LNCaP clone FGC (cell line): Measurements from ENCODE around the gene LRRC71.
"Not testable (repeated sequence)": the region's sequence is repeated elsewhere in the genome, so short reads cannot be mapped to it uniquely, and the experiment has no call there.

Experiments
- DNase-seq: peaks from one replicate; pipeline ENCODE4 v3.0.0-alpha.2; 2011; ENCODE audit warnings: low read depth
- H3K4me3 ChIP-seq: 2 replicates; pipeline ENCODE4 v1.5.1; 2011; ENCODE audit warnings: mild to moderate bottlenecking, low read depth, low read length, control low read depth
- TF ChIP-seq, protein P1 (sequence below): IDR thresholded peaks from 2 replicates; pipeline ENCODE4 v1.5.1; 2012; ENCODE audit warnings: mild to moderate bottlenecking; ENCODE audit not compliant: control insufficient read depth, insufficient read depth; ENCODE audit errors: extremely low read depth

Gene LRRC71

DNA sequence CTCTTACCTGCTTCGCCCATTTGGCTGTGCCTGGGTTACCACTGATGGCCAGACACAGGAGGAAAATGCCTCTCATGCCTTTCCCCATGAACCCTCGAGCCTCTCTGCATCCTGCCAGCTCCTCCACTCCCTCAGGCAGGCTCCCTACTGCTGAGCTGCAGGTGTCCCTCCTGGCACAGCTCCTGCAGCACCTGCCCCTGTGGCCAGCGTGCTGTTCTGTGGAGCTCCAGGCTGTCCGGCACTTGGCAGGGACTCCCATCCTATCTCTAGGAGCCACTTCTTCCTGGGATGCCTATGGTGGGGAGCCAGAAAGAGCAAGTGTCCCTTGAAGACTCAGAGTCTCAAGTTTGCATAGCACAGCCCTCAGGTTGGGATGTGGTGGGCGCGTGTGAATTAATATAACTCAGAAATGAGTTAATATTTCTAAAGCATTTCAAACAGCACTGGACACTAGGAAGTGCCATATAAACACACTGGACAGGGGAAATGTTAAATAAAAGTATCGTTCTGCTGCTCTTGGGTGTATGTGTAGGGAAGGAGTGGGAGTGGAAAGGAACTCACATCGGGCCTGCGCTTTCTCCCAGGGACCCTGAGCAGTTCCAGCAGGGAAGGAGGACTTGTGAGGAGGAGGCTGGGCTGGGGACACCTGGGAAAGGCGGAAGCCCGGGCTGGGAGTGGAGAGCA lies 2.7 kb downstream of the LRRC71 start:
- no peak overlapping the region for H3K4me3 ChIP-seq
- TF ChIP-seq, protein P1, sequence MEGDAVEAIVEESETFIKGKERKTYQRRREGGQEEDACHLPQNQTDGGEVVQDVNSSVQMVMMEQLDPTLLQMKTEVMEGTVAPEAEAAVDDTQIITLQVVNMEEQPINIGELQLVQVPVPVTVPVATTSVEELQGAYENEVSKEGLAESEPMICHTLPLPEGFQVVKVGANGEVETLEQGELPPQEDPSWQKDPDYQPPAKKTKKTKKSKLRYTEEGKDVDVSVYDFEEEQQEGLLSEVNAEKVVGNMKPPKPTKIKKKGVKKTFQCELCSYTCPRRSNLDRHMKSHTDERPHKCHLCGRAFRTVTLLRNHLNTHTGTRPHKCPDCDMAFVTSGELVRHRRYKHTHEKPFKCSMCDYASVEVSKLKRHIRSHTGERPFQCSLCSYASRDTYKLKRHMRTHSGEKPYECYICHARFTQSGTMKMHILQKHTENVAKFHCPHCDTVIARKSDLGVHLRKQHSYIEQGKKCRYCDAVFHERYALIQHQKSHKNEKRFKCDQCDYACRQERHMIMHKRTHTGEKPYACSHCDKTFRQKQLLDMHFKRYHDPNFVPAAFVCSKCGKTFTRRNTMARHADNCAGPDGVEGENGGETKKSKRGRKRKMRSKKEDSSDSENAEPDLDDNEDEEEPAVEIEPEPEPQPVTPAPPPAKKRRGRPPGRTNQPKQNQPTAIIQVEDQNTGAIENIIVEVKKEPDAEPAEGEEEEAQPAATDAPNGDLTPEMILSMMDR = no peak
- DNase-seq = peak; percentile 39

DNA sequence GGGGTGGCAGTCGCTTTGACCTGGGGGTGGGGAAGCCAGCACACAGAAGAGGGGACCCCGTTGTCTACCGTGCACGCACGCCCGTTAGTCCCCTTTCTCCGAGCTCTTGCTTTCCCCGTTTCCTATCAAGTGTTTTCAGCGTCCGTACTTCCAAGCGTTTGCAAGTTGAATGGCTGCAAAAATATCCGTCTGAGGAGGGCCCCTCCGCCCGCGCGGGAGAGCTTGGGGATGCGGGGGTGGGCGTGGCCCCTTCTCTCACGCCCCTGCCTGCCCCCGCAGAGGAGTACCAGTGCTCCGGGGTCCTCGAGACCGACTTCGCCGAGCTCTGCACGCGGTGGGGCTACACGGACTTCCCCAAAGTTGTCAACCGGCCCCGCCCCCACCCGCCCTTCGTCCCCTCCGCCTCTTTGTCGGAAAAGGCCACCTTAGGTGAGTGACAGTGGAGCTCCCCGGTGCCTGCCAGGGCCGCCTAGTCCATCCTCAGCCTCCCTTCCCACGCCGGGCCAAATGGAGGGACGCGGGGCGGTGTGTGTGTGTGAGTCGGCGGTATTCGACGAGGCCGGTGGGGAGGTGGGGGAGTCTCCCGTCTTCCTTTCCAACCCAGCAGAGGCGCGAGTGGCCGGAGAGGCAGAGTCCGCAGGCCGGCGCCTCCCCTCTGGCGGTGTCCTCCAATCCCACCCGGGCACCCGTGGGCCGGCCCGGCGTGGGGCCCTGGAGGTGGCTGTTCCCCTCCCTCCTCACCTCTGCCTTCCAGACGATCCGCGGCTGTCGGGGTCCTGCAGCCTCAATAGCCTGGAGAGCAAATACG lies 3.4 kb downstream of the LRRC71 start:
- DNase-seq = no peak
- TF ChIP-seq, protein P1 = no peak
- no peak overlapping the region for H3K4me3 ChIP-seq

DNA sequence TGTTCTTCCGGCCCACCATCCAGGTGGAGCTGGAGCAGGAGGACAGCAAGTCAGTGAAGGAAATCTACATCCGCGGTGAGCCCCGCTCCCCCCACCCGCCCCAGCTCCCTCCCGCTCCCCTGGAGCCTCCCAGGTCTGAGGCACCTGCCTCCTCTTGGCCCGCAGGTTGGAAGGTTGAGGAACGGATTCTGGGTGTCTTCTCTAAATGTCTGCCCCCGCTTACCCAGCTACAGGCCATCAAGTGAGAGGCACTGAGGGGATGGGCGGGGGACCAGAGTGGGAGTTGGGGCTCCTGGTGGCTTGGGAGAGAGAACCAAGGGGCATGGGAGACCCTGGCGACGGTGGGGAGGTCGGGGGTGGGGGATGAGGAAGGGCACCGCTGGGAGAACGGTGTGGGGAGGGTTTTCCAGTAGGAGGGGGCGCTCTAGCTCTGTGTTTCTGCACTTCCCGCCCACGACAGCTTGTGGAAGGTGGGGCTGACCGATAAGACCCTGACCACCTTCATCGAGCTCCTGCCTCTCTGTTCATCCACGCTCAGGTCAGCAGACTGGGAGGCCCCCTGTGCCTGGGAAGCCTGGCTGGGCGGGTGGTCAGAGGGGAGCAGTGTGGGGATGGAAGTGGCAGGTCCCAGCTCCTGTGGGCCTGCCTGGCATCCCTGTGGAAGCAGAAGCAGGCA lies 4.2 kb downstream of the LRRC71 start:
- H3K4me3 ChIP-seq = no peak overlapping the region
- TF ChIP-seq, protein P1 = no peak
- no peak for DNase-seq

DNA sequence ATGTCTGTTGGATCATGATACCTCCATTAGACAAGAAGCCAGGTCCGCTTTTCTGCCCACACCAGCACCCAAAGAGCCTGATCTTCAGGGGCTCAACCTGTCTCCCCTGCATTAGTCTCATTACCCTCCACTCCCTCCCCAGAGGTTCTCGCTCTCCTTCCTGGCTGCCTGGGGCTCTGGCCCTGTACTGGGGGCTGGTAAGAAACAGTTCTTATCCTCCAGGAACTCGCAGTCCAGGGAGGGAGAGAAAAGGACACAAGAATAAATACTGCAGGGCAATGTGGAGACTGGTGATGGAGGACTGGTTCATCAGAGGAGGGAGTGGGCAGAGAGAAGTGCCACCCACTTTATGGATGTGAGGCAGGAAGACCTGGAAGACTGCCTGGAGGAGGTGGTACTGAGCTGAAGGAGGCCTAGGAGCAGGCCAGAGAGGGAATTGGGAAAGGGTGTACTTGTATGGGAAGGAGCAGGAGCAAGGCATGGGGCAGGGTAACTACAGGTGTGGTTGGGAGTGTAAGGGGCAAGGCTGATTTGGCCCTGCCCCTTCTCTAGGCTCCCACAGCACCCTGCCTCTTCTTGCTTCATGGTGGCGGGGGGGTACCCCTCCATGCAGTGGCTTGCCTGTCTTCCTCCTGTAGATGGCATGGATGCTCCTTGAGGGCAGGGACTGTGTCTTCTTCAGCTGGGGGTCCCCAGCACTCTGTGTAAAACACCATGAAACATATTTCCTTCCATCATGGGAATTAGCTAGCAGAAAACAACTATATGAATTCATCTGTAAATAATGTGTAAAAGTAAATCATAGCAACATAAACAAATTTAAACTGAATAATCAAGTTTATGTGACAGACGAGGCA lies 5.0 kb downstream of the LRRC71 start:
- H3K4me3 ChIP-seq = no peak overlapping the region
- DNase-seq = no peak
- TF ChIP-seq, protein P1 = no peak

DNA sequence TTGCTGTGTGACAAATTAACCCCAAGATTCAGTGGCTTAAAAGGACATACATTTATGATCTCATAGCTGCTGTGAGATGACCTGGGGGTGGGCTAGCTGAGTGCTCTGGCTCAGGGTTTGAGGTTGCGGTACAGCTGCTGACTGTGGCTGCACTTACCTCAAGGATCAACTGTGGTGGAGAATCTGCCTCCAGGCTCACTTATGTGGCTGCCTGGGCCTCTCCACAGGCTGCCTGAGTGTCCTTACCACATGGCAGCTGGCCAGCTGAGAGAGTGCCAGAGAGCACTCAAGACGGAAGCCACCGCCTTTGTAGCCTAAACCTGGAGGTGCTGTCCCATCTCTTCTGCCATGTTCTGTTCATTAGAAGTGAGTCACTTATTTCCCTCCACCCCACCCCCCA lies 5.7 kb downstream of the LRRC71 start:
- DNase-seq = peak; percentile 61
- no peak overlapping the region for H3K4me3 ChIP-seq
- TF ChIP-seq, protein P1 = no peak

DNA sequence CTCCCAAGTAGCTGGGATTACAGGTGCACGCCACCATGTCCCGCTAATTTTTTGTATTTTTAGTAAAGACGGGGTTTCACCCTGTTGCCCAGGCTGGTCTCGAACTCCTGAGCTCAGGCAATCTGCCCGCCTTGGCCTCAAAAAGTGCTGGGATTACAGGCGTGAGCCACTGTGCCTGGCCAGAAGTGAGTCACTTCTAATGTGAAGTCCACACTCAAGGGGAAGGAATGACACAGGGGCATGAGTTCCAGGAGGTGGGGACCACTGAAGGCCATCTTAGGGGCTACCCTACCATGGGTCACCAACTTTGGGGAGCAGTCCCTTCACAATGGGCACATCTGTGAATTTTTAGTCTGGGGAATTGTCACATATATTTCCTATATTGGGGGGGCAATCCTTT lies 6.3 kb downstream of the LRRC71 start:
- not testable (repeated sequence) for DNase-seq, H3K4me3 ChIP-seq
